ENCODE measurements around the gene STXBP2.

STXBP2 gene

DNA sequence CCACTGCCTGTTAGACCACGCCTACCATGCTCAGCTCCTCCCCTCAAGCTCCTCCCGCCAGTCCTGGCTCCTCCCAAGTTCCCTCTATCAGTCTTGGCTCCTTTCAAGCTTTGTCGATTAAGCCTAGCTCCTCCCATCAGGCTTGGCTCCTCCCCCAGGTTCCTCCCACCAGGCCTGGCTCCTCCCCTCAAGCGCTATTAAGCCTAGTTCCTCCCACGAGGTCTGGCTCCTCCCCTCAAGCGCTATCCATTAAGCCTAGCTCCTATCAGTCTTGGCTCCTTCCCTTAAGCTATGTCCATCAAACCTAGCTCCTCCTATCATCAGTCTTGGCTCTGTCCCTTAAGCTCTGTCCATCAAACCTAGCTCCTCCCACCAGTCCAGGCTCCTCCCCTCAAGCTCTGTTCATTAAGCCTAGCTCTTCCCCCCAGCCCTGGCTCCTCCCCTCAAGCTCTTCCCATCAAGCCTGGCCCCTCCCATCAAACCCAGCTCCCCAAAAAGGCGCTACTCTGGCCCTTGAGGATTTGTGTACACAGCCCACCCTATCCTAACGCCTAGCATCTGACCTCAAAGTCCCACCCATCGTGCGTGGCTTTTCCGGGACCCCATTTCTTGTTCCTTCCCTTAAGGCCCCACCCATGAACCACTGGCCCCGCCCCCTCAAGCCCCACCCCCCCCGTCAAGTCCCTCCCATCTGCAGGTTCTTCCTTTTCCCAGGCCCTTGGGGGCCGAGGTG is 31.3 kb upstream of the STXBP2 start:
- no peaks in the 10 kb centered on the region for H3K27me3 ChIP-seq (ENCODE audit: low read depth, low read length)
- H3K36me3 ChIP-seq (replicated peaks; ENCODE audit: low read depth, low read length) = no peaks in the 10 kb centered on the region
- no peaks in the 10 kb centered on the region for H3K4me1 ChIP-seq (ENCODE audit: low read length)
- no peak overlapping the region for H2AFZ ChIP-seq (ENCODE audit: low read depth, low read length)
- H4K20me1 ChIP-seq (ENCODE audit: insufficient read depth, low read length) = no peaks in the 10 kb centered on the region
- no peaks in the 10 kb centered on the region for H3K79me2 ChIP-seq (ENCODE audit: low read length)
- TF ChIP-seq, protein P1, sequence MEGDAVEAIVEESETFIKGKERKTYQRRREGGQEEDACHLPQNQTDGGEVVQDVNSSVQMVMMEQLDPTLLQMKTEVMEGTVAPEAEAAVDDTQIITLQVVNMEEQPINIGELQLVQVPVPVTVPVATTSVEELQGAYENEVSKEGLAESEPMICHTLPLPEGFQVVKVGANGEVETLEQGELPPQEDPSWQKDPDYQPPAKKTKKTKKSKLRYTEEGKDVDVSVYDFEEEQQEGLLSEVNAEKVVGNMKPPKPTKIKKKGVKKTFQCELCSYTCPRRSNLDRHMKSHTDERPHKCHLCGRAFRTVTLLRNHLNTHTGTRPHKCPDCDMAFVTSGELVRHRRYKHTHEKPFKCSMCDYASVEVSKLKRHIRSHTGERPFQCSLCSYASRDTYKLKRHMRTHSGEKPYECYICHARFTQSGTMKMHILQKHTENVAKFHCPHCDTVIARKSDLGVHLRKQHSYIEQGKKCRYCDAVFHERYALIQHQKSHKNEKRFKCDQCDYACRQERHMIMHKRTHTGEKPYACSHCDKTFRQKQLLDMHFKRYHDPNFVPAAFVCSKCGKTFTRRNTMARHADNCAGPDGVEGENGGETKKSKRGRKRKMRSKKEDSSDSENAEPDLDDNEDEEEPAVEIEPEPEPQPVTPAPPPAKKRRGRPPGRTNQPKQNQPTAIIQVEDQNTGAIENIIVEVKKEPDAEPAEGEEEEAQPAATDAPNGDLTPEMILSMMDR (IDR thresholded peaks at IDR 0.05; ENCODE audit: low read depth, low read length) = no peak
- no peak for TF ChIP-seq EZH2phosphoT487 (IDR thresholded peaks at IDR 0.05; ENCODE audit: low read depth)
- H3K27ac ChIP-seq (ENCODE audit: low read length) = no peak overlapping the region
- no peak overlapping the region for H3K4me2 ChIP-seq (ENCODE audit: low read length)
- H3K4me3 ChIP-seq (ENCODE audit: low read length) = no peak overlapping the region
- no peaks in the 10 kb centered on the region for H3K9me3 ChIP-seq (ENCODE audit: insufficient read depth, low read length)
- H3K9ac ChIP-seq (ENCODE audit: low read length) = no peak overlapping the region

DNA sequence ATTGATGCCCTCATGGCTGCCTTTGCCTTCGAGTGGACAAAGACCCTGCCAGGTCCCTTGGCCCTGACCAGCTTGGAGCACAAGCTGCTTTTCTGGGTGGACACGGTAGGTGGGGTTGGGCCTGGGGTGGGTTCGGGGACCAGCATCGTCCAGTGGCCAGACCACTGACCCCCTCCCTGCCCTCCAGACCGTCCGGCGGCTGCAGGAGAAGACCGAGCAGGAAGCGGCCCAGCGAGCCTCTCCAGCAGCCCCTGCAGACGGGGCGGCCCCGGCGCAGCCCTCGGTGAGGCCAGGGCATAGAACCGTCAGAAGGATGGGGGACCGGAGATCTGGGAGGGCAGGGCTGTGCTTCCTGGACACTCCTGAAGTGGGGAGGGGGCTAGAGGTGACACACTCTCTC is 30.6 kb upstream of the STXBP2 start:
- H3K27me3 ChIP-seq (ENCODE audit: low read depth, low read length) = no peaks in the 10 kb centered on the region
- no peak overlapping the region for H3K4me3 ChIP-seq (ENCODE audit: low read length)
- no peaks in the 10 kb centered on the region for H3K36me3 ChIP-seq (replicated peaks; ENCODE audit: low read depth, low read length)
- TF ChIP-seq, protein P1 (IDR thresholded peaks at IDR 0.05; ENCODE audit: low read depth, low read length) = no peak
- no peak for TF ChIP-seq EZH2phosphoT487 (IDR thresholded peaks at IDR 0.05; ENCODE audit: low read depth)
- no peaks in the 10 kb centered on the region for H4K20me1 ChIP-seq (ENCODE audit: insufficient read depth, low read length)
- no peak overlapping the region for H3K9ac ChIP-seq (ENCODE audit: low read length)
- no peaks in the 10 kb centered on the region for H3K79me2 ChIP-seq (ENCODE audit: low read length)
- H3K4me2 ChIP-seq (ENCODE audit: low read length) = no peak overlapping the region
- H3K9me3 ChIP-seq (ENCODE audit: insufficient read depth, low read length) = no peaks in the 10 kb centered on the region
- H3K4me1 ChIP-seq (ENCODE audit: low read length) = no peaks in the 10 kb centered on the region
- H2AFZ ChIP-seq (ENCODE audit: low read depth, low read length) = no peak overlapping the region
- H3K27ac ChIP-seq (ENCODE audit: low read length) = no peak overlapping the region

DNA sequence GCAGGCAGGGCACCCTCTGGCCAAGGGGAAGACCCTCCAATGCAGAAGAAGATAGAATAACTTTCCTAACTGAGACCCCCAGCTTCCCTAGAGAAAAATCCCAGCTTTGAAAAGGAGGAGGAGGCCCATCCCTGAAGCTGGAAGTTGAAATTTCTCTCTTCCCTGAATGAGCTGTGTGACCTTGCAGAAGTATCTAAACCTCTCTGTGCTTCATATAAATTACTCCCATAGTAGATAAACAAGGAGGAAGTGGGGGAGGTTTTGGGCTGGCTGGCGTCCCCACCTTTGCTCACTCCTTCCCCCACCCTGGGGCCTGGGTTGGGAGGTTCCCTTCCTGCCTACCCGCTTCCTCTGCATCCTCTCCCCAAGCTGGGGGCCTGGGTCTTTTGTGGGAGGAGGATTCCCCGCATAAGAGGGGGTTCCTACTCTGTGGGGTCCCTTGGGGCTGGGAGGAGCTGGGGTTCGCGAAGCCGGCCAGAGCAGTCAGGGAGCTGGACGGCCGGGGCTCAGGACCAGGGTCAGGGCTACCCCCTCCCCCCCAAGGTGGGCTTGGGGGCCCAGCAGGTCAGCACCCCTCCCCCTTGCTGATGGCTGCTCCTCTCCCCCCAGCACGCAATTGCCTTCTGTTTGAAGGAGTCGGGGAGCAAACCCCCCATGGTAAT is 29.6 kb upstream of the STXBP2 start:
- Histone ChIP-seq H3K9me3 (ENCODE audit: insufficient read depth, low read length) (no peaks in the 10 kb centered on the region), H3K4me3 (ENCODE audit: low read length) (no peak overlapping the region), H4K20me1 (ENCODE audit: insufficient read depth, low read length) (no peaks in the 10 kb centered on the region), H3K9ac (ENCODE audit: low read length) (no peak overlapping the region), H3K27ac (ENCODE audit: low read length) (no peak overlapping the region), H2AFZ (ENCODE audit: low read depth, low read length) (no peak overlapping the region), H3K36me3 (replicated peaks; ENCODE audit: low read depth, low read length) (no peaks in the 10 kb centered on the region), H3K4me2 (ENCODE audit: low read length) (no peak overlapping the region), H3K4me1 (ENCODE audit: low read length) (no peaks in the 10 kb centered on the region), H3K27me3 (ENCODE audit: low read depth, low read length) (no peaks in the 10 kb centered on the region), H3K79me2 (ENCODE audit: low read length) (no peaks in the 10 kb centered on the region)
- no peak for TF ChIP-seq EZH2phosphoT487 (IDR thresholded peaks at IDR 0.05; ENCODE audit: low read depth)
- TF ChIP-seq, protein P1 (IDR thresholded peaks at IDR 0.05; ENCODE audit: low read depth, low read length) = no peak

DNA sequence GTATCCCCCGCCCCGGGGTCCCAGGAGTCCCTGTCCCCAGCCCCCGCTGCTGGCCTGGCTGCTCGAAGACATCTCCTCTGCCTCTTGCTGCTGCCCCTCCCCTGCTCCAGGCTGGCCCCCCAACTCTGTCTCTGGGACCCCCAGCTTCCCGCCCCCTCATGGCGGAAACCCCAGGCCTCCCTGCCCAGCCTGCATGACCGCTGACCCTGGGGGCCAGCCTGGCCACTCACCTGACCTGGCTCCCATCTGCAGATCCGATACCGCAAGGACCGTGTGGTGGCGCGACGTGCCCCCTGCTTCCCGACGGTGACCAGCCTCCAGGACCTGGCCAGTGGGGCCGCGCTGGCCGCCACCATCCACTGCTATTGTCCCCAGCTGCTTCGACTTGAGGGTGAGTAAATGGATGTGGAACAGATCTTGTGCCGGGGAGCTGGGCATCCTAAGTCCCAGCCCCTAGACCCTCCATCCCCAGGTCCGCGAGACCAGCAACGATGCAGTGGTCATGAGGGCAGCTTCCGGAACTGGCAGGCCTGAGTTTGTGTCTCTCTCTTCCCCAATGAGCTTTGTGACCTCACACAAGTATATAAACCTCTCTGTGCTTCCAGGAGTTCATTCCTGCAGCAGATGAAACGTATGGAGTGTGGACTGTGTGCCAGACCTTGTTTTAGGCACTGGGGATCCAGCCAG is 28.9 kb upstream of the STXBP2 start:
- H4K20me1 ChIP-seq (ENCODE audit: insufficient read depth, low read length) = no peaks in the 10 kb centered on the region
- H3K4me1 ChIP-seq (ENCODE audit: low read length) = no peaks in the 10 kb centered on the region
- TF ChIP-seq EZH2phosphoT487 (IDR thresholded peaks at IDR 0.05; ENCODE audit: low read depth) = no peak
- TF ChIP-seq, protein P1 (IDR thresholded peaks at IDR 0.05; ENCODE audit: low read depth, low read length) = no peak
- no peaks in the 10 kb centered on the region for H3K9me3 ChIP-seq (ENCODE audit: insufficient read depth, low read length)
- H3K27ac ChIP-seq (ENCODE audit: low read length) = no peak overlapping the region
- no peaks in the 10 kb centered on the region for H3K36me3 ChIP-seq (replicated peaks; ENCODE audit: low read depth, low read length)
- H3K79me2 ChIP-seq (ENCODE audit: low read length) = no peaks in the 10 kb centered on the region
- H3K27me3 ChIP-seq (ENCODE audit: low read depth, low read length) = no peaks in the 10 kb centered on the region
- no peak overlapping the region for H3K4me3 ChIP-seq (ENCODE audit: low read length)
- no peak overlapping the region for H3K9ac ChIP-seq (ENCODE audit: low read length)
- H3K4me2 ChIP-seq (ENCODE audit: low read length) = no peak overlapping the region
- no peak overlapping the region for H2AFZ ChIP-seq (ENCODE audit: low read depth, low read length)
